IMR-90 (cell line): Measurements from ENCODE around the gene DUSP10.

Source experiments
- RCOR1 ChIP-seq: IDR thresholded peaks from 2 replicates; pipeline ENCODE4 v1.6.1; 2012; ENCODE audit warnings: mild to moderate bottlenecking, low read length, improper control_type of control experiment; ENCODE audit not compliant: insufficient replicate concordance
- TF ChIP-seq, protein P1 (sequence below): conservative IDR thresholded peaks from 2 replicates; pipeline ENCODE4 v1.5.1; 2012; ENCODE audit warnings: mild to moderate bottlenecking, low read depth, low read length, improper control_type of control experiment

DNA sequence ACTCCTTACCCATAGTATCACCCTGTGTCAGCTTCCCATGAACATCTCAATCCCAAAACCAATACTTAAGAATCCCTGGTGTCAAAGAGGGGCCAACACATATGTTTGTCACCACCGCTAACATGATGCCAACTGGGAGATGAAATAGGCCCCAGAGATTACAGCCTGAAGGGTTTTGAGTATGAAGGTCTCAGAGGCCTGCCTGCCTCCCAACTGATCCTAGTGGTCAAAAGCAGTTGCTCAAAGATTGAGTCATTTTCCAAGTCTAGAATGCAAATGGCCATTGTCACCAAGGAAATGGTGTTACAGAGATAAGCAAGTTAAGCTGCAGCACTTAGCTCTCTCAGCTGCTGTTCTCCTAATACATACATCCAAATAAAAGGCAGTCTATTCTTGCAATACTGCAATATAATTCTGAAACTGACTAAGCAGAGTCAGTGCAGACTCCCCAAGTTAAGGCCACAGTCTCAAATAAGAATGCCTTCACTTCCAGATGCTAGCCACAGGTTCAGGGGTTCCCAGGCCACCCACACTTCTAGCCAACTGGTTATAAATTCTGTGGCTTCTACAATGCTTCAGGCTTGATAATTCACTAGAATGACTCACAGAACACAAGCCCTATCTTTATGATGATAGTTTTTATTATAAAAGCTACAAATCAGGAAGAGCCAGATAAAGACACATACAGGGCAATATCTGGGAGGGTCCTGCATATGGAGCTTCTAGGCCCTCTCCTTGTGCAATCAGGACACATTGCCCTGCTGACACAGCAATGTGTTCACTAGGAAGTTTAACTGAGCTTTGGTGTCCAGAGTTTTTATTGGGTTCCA lies 18.7 kb downstream of the DUSP10 start:
- TF ChIP-seq, protein P1, sequence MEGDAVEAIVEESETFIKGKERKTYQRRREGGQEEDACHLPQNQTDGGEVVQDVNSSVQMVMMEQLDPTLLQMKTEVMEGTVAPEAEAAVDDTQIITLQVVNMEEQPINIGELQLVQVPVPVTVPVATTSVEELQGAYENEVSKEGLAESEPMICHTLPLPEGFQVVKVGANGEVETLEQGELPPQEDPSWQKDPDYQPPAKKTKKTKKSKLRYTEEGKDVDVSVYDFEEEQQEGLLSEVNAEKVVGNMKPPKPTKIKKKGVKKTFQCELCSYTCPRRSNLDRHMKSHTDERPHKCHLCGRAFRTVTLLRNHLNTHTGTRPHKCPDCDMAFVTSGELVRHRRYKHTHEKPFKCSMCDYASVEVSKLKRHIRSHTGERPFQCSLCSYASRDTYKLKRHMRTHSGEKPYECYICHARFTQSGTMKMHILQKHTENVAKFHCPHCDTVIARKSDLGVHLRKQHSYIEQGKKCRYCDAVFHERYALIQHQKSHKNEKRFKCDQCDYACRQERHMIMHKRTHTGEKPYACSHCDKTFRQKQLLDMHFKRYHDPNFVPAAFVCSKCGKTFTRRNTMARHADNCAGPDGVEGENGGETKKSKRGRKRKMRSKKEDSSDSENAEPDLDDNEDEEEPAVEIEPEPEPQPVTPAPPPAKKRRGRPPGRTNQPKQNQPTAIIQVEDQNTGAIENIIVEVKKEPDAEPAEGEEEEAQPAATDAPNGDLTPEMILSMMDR: no peak
- no peak for TF ChIP-seq RCOR1
